GM19351 (cell line): Measurements from ENCODE around the gene CSAD.
A peak's percentile ranks its signal among the peaks of the same experiment; 100 is the strongest.

ENCODE experiments used
- ATAC-seq: cut with Tn5 transposase; IDR thresholded peaks from one replicate; pipeline ENCODE4 v1.9.1; 2021; ENCODE audit warnings: mild to moderate bottlenecking, moderate library complexity; ENCODE audit not compliant: unreplicated experiment

The CSAD gene

GRCh38 chr12:53180220-53180930 is at the start of gene CSAD, which contains the start of gene ZNF740:
Gene CSAD, minus strand, starts transcription at chr12:53180925. Its CDS starts 7,455 bp downstream, at chr12:53173470.
Gene ZNF740, plus strand, starts transcription at chr12:53180722. Its CDS starts 1,262 bp downstream, at chr12:53181984.
- ATAC-seq: peak; percentile 89

- no peak for ATAC-seq
These were observed 49.6 kb upstream of the CSAD start for GRCh38 chr12:53230108-53230845.

GRCh38 chr12:53229454-53229853 is 48.7 kb upstream of the CSAD start:
- ATAC-seq: no peak

GRCh38 chr12:53227836-53228235 is 47.1 kb upstream of the CSAD start:
- ATAC-seq: no peak

- ATAC-seq: no peak
These were observed 46.6 kb upstream of the CSAD start for GRCh38 chr12:53227341-53227740.

- no peak for ATAC-seq
These were observed 46.1 kb upstream of the CSAD start for GRCh38 chr12:53226815-53227214.

GRCh38 chr12:53225635-53226424 is 45.1 kb upstream of the CSAD start:
- ATAC-seq: no peak

GRCh38 chr12:53224897-53225634 is 44.3 kb upstream of the CSAD start:
- ATAC-seq: no peak

- no peak for ATAC-seq
These were observed 43.6 kb upstream of the CSAD start for GRCh38 chr12:53224061-53224896.

GRCh38 chr12:53223389-53224060 is 42.8 kb upstream of the CSAD start:
- ATAC-seq: no peak

GRCh38 chr12:53222806-53223261 is 42.1 kb upstream of the CSAD start:
- no peak for ATAC-seq

GRCh38 chr12:53222170-53222721 is 41.5 kb upstream of the CSAD start:
- ATAC-seq: no peak

- no peak for ATAC-seq
These were observed 40.7 kb upstream of the CSAD start for GRCh38 chr12:53221203-53222080.

- ATAC-seq: peak; percentile 47
These were observed 40.0 kb upstream of the CSAD start for GRCh38 chr12:53220694-53221202.

GRCh38 chr12:53219956-53220693 is 39.4 kb upstream of the CSAD start:
- ATAC-seq: peak; percentile 35

- ATAC-seq: peak; percentile 20
These were observed 38.7 kb upstream of the CSAD start for GRCh38 chr12:53219292-53219955.
